Ovary (tissue), 9 donors: ENCODE measurements around the gene FAM161A. TPM values are rescaled to one million over a fixed set of nuclear protein-coding genes. Genes with fewer than 3 reads are reported as not detected.
"Not testable (repeated sequence)": the region's sequence is repeated elsewhere in the genome, so short reads cannot be mapped to it uniquely, and the experiment has no call there.

Source experiments
- DNase-seq, 5 donors: peaks; one replicate each; pipeline ENCODE4 v3.0.0-alpha.2; 2019 to 2020
- H3K27ac ChIP-seq, 2 donors: fragments of 200-600 bp; one replicate each; pipeline versions ENCODE4 v1.5.1 to v1.8.0; 2019 to 2022
- H3K27me3 ChIP-seq: fragments of 200-600 bp; one replicate; pipeline ENCODE4 v1.8.0; 2022
- H3K36me3 ChIP-seq: fragments of 200-600 bp; sonication (generic); one replicate; pipeline ENCODE4 v1.5.1; 2019
- H3K4me1 ChIP-seq: one replicate; pipeline ENCODE4 v1.8.1; 2013; ENCODE audit warnings: mild to moderate bottlenecking, moderate library complexity; ENCODE audit not compliant: insufficient read depth
- H3K4me3 ChIP-seq: fragments of 200-600 bp; sonication (generic); one replicate; pipeline ENCODE4 v1.5.1; 2017
- H3K9me3 ChIP-seq, 2 donors: fragments of 200-600 bp in 1 of 2; sonication (generic) in 1 of 2; one replicate each; pipeline versions ENCODE4 v1.5.1 to v1.8.1; 2013 to 2019; ENCODE audit warnings: mild to moderate bottlenecking in 1 of 2, moderate library complexity in 1 of 2
- CTCF ChIP-seq, 3 donors: fragments of 450-650 bp in 2 of 3; fragments of 200-600 bp in 1 of 3; IDR thresholded peaks; one replicate each; pipeline versions ENCODE4 v1.5.1 to v1.8.0; 2016 to 2022; ENCODE audit warnings: antibody characterized with exemption in 3 of 3, mild to moderate bottlenecking in 1 of 3
- EP300 ChIP-seq: sonication (generic); formaldehyde crosslinking; IDR thresholded peaks from one replicate; pipeline ENCODE4 v1.6.1; 2017; ENCODE audit warnings: antibody characterized with exemption
- POLR2A ChIP-seq: fragments of 450-650 bp; IDR thresholded peaks from one replicate; pipeline ENCODE4 v1.6.1; 2017; ENCODE audit warnings: antibody characterized with exemption, mild to moderate bottlenecking, moderate library complexity
- WGBS, 3 donors: extraction: QIAGEN DNeasy Blood & Tissue Kit in 1 of 3; methylation state at CpG; one replicate each; pipeline versions ENCODE4 v1.1.5 to v1.1.7; 2013 to 2017; 5-methylcytosine and 5-hydroxymethylcytosine counted together
- intact Hi-C, 4 donors: fragments of 100-400 bp; cut with DNase I; formaldehyde crosslinking; loops; one replicate each; pipeline versions ENCODE4 v1.11.0 to v1.15.1; 2022 to 2023
- polyA plus RNA-seq, 2 donors: library from polyadenylated mRNA; stranded (reverse); fragments of 200-250 nt in 1 of 2; fragments of 350-450 nt in 1 of 2; fragmentation: Illumina TruSeq in 1 of 2; extraction: RNeasy Lipid Tissue Mini Kit (QIAGEN cat#74804) in 1 of 2; gene quantifications; one replicate each; pipeline ENCODE4 v1.2.3, GENCODE V29; 2013 to 2014
- total RNA-seq, 7 donors: library from RNA; depleted of rRNA in 2 of 7; stranded (reverse); fragments of >200 nt in 2 of 7; fragmentation: NEBNext Ultra II Directional in 3 of 7; extraction: Animal tissue kit (Norgen Biotek cat#: 25700) in 3 of 7; gene quantifications; one replicate each; pipeline versions ENCODE4 v1.1.0 to v1.2.4, GENCODE V29; 2016 to 2023
- donor health status: DM: no; HTN: no; CAD: no; lungs with moderate emphysema.
- donor health status: DM: no; HTN: no; CAD: no.
- donor health status: Bipolar disorder and iron deficiency.
- donor health status: DM: yes; HTN: yes; CAD: no.
- donor health status: DM: no; HTN: no; CAD: no.
- donor health status: DM: yes; HTN: yes; CAD: no.

Gene FAM161A
- total and polyA plus RNA-seq, 9 donors = 4.9 to 9.4 (median 6.7) TPM

DNA sequence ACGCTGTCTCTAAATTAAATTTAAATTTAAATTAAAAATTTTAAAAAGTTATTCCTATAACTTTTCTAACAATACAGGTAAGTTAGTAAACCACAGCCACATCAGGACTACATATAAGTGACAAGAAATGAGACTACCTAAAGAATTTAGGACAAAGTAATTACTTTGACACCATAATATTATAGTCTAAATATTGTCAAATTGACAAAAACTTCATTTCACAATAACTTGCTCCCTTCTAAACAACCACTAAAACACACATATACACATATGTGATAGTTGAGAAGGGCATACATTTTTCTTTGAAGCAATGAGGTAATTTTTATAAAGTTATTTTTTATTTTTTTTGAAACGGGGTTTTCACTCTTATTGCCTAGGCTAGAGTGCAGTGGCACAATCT is 31.6 kb downstream of the FAM161A start:
- no peaks in the 10 kb centered on the region for H3K4me1 ChIP-seq
- H3K4me3 ChIP-seq = no peak overlapping the region
- TF ChIP-seq CTCF (IDR thresholded peaks at IDR 0.05) = no peak
- no peak for TF ChIP-seq POLR2A
- TF ChIP-seq EP300 = no peak
- no peaks in the 10 kb centered on the region for H3K9me3 ChIP-seq
- no peaks in the 10 kb centered on the region for H3K27me3 ChIP-seq
- 87 to 95% (median 92%) methylated on average over 2 of the region's 2 CpGs for WGBS, 3 donors
- H3K36me3 ChIP-seq = no peaks in the 10 kb centered on the region
- DNase-seq = no peak
- intact Hi-C loops = no loop called here
- no peak overlapping the region for H3K27ac ChIP-seq

DNA sequence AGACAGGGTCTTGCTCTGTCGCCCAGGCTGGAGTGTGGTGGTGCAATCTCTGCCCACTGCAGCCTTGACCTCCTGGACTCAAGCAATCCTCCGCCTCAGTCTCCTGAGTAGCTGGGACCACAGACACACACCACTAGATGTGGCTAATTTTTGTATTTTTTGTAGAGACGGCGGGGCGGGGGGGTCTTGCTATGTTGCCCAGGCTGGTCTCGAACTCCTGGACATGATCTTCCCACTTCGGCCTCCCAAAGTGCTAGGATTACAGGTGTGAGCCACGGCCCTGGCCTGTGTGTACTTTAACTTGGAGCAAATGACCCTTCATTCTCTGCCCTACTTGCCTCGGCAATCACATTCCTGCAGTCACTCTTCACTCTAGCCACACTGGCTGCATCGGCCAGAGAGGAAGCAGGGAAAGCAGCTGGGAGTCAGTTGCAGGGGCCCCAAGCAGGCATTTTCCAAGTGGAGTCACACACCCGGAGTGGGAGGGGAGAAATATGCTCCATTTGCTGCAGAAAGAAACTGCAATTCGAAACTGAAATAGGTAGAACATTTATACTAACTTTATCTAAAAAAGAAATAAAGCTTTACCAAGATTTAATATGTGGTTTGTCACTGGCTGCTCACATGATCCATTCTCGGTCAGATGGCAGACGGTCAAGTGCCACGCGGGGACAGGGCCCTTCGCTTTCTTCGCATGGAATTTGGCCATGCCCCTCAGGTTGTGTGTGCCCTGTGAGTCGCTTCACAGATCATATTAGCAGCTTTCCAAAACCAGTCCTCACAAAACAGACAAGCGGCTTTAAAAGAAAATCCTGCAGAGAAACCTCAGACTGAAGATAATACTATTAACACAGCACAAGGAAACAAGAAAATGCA is 37.1 kb downstream of the FAM161A start:
- intact Hi-C loops = no loop called here
- Histone ChIP-seq H3K36me3 (no peaks in the 10 kb centered on the region), H3K4me1 (peaks cover 1% of the 10 kb centered on the region), H3K27ac (no peak overlapping the region), H3K4me3 (no peak overlapping the region), H3K9me3 (no peaks in the 10 kb centered on the region), H3K27me3 (no peaks in the 10 kb centered on the region)
- no peak for TF ChIP-seq CTCF (IDR thresholded peaks at IDR 0.05)
- no peak for TF ChIP-seq EP300
- 51 to 60% (median 59%) methylated on average over 20 of the region's 20 CpGs for WGBS, 3 donors
- DNase-seq = no peak

GRCh38 chr2:61814539-61815160 is 39.2 kb downstream of the FAM161A start:
- WGBS, 3 donors = 57 to 70% (median 62%) methylated on average over 6 of the region's 6 CpGs
- H3K27me3 ChIP-seq = no peaks in the 10 kb centered on the region
- H3K36me3 ChIP-seq = no peaks in the 10 kb centered on the region
- intact Hi-C loops = no loop called here
- peaks cover 1% of the 10 kb centered on the region for H3K4me1 ChIP-seq
- TF ChIP-seq POLR2A (no peak), CTCF (IDR thresholded peaks at IDR 0.05) (no peak), EP300 (no peak)
- H3K4me3 ChIP-seq = no peak overlapping the region
- H3K9me3 ChIP-seq = no peaks in the 10 kb centered on the region
- H3K27ac ChIP-seq = no peak overlapping the region
- no peak for DNase-seq

- WGBS, 3 donors = 86 to 90% (median 89%) methylated on average over 3 of the region's 3 CpGs
- H3K27me3 ChIP-seq, H3K27ac ChIP-seq, H3K4me3 ChIP-seq, H3K36me3 ChIP-seq, H3K9me3 ChIP-seq, DNase-seq, intact Hi-C loops, H3K4me1 ChIP-seq: not testable (repeated sequence)
Measured at GRCh38 chr2:61813314-61813713, 40.5 kb downstream of the FAM161A start.

DNA sequence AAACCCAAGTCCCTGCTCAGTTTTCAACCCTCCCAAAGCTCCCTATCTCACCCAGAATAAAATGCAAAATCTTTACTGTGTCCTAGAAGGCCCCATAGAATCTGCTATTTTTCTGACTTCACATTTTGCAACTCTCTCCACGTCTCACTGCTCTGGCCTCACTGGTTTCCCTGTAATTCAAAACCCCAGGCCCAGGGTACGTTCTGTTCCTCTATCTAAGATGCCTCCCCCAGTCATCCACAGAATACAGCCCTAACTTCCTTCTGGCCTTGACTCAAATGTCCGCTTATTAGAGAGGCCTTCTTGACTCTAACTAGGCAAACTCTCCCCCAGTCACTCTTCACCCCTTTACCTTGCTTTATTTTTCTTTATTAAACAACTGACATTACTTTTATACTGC is 42.0 kb downstream of the FAM161A start:
- peaks cover 1% of the 10 kb centered on the region for H3K4me1 ChIP-seq
- no peaks in the 10 kb centered on the region for H3K27me3 ChIP-seq
- H3K9me3 ChIP-seq = no peaks in the 10 kb centered on the region
- 17 to 20% (median 20%) methylated on average over 3 of the region's 3 CpGs for WGBS, 3 donors
- H3K27ac ChIP-seq = no peak overlapping the region
- no peak for DNase-seq
- intact Hi-C loops = no loop called here
- TF ChIP-seq CTCF (IDR thresholded peaks at IDR 0.05) (no peak), EP300 (no peak), POLR2A (no peak)
- no peak overlapping the region for H3K4me3 ChIP-seq
- no peaks in the 10 kb centered on the region for H3K36me3 ChIP-seq

DNA sequence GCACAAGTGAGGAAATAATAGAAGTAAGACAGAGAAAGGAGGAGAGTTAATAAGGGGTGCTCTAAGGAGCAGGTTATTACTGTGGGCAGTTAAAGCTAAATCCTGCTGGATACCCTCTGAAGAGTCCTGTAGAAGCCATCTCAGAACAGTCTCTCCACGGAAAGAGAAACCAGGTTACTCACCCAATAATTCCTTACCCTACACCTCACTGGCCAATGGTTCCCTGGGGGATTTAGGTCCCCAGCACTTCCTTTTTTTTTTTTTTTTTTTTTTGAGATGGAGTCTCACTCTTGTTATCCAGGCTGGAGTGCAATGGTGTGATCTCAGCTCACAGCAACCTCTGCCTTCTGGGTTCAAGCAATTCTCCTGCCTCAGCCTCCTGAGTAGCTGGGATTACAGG is 43.7 kb downstream of the FAM161A start:
- intact Hi-C loops, DNase-seq, H3K9me3 ChIP-seq, H3K36me3 ChIP-seq, H3K27me3 ChIP-seq, H3K27ac ChIP-seq, H3K4me1 ChIP-seq, H3K4me3 ChIP-seq: not testable (repeated sequence)
- 85 to 94% (median 90%) methylated on average over 1 of the region's 1 CpG for WGBS, 3 donors

GRCh38 chr2:61808693-61809092 is 45.2 kb downstream of the FAM161A start:
- H3K4me3 ChIP-seq, H3K36me3 ChIP-seq, H3K27ac ChIP-seq, H3K4me1 ChIP-seq, H3K9me3 ChIP-seq, DNase-seq, H3K27me3 ChIP-seq, intact Hi-C loops: not testable (repeated sequence)
- 74 to 84% (median 83%) methylated on average over 5 of the region's 5 CpGs for WGBS, 3 donors
